ENCODE results near the gene SRSF12.
A peak's percentile ranks its signal among the peaks of the same experiment; 100 is the strongest.
"Not testable (repeated sequence)": the region's sequence is repeated elsewhere in the genome, so short reads cannot be mapped to it uniquely, and the experiment has no call there.

SRSF12 gene

GRCh38 chr6:89128256-89128671 is 10.4 kb upstream of the SRSF12 start:
- not testable (repeated sequence) for DNase-seq

GRCh38 chr6:89122625-89123024 is 4.8 kb upstream of the SRSF12 start:
- no peak for DNase-seq

GRCh38 chr6:89121934-89122333 is 4.1 kb upstream of the SRSF12 start:
- DNase-seq = no peak

GRCh38 chr6:89120371-89120770 is 2.5 kb upstream of the SRSF12 start:
- DNase-seq = no peak

- no peak for DNase-seq
Measured at GRCh38 chr6:89118931-89119330, 1.1 kb upstream of the SRSF12 start.

- no peak for DNase-seq
Measured at GRCh38 chr6:89116702-89117101, 1.2 kb downstream of the SRSF12 start.

GRCh38 chr6:89111933-89112332 is 5.9 kb downstream of the SRSF12 start:
- no peak for DNase-seq

GRCh38 chr6:89110284-89110683 is 7.6 kb downstream of the SRSF12 start:
- DNase-seq = no peak

- no peak for DNase-seq
Measured at GRCh38 chr6:89100114-89100513, 17.8 kb downstream of the SRSF12 start.

GRCh38 chr6:89098461-89098860 is 19.4 kb downstream of the SRSF12 start:
- no peak for DNase-seq

- DNase-seq = no peak
Measured at GRCh38 chr6:89087881-89088280, 30.0 kb downstream of the SRSF12 start.

- DNase-seq = no peak
Measured at GRCh38 chr6:89085409-89086205, 32.3 kb downstream of the SRSF12 start.

- DNase-seq = no peak
Measured at GRCh38 chr6:89084954-89085353, 32.9 kb downstream of the SRSF12 start.

GRCh38 chr6:89084542-89084941 is 33.3 kb downstream of the SRSF12 start:
- DNase-seq = no peak

- DNase-seq = no peak
Measured at GRCh38 chr6:89082486-89082891, 35.4 kb downstream of the SRSF12 start.

GRCh38 chr6:89081423-89082322 is 36.2 kb downstream of the SRSF12 start:
- DNase-seq = peak; percentile 99

- no peak for DNase-seq
Measured at GRCh38 chr6:89081129-89081422, 36.8 kb downstream of the SRSF12 start.

- peak; percentile 100 for DNase-seq
Measured at GRCh38 chr6:89080281-89081128, 37.4 kb downstream of the SRSF12 start, which contains the start of gene PNRC1. Gene PNRC1, plus strand, starts transcription at chr6:89080751. Its CDS starts 144 bp downstream, at chr6:89080895.

GRCh38 chr6:89079511-89080234 is 38.2 kb downstream of the SRSF12 start:
- DNase-seq = peak; percentile 28

GRCh38 chr6:89073840-89074239 is 44.0 kb downstream of the SRSF12 start:
- DNase-seq = no peak

GRCh38 chr6:89073014-89073620 is 44.8 kb downstream of the SRSF12 start:
- DNase-seq = no peak

GRCh38 chr6:89071036-89071435 is 46.8 kb downstream of the SRSF12 start:
- DNase-seq = no peak

Measured in effector CD4-positive, alpha-beta T cell (primary cell).